8988T (cell line): Measurements from ENCODE around the gene BECN2.
A peak's percentile ranks its signal among the peaks of the same experiment; 100 is the strongest.
"Not testable (repeated sequence)": the region's sequence is repeated elsewhere in the genome, so short reads cannot be mapped to it uniquely, and the experiment has no call there.

Experiments used
- DNase-seq: peaks from one replicate; pipeline ENCODE4 v3.0.0; 2011

BECN2 gene

GRCh38 chr1:241985787-241986186 lies 28.2 kb downstream of the BECN2 start:
- DNase-seq = peak; percentile 43

GRCh38 chr1:241988389-241988930 lies 30.9 kb downstream of the BECN2 start:
- not testable (repeated sequence) for DNase-seq

- no peak for DNase-seq
Measured at GRCh38 chr1:241990040-241990439, 32.5 kb downstream of the BECN2 start.

- no peak for DNase-seq
Measured at GRCh38 chr1:241992734-241993133, 35.2 kb downstream of the BECN2 start.

GRCh38 chr1:241994171-241994570 lies 36.6 kb downstream of the BECN2 start:
- no peak for DNase-seq

GRCh38 chr1:241997401-241997998 lies 39.9 kb downstream of the BECN2 start:
- DNase-seq = no peak

- DNase-seq = peak; percentile 68
Measured at GRCh38 chr1:241998412-241998921, 40.9 kb downstream of the BECN2 start.

- no peak for DNase-seq
Measured at GRCh38 chr1:241999026-241999425, 41.5 kb downstream of the BECN2 start, which contains the start of gene MAP1LC3C. TSS of gene MAP1LC3C (minus strand) at chr1:241999098. CDS start at chr1:241999008, 90 bp downstream.

- no peak for DNase-seq
Measured at GRCh38 chr1:242000434-242000833, 42.9 kb downstream of the BECN2 start.

GRCh38 chr1:242002072-242002471 lies 44.5 kb downstream of the BECN2 start:
- DNase-seq = no peak

- DNase-seq = no peak
Measured at GRCh38 chr1:242002510-242002909, 44.9 kb downstream of the BECN2 start.

- no peak for DNase-seq
Measured at GRCh38 chr1:242004751-242005495, 47.4 kb downstream of the BECN2 start.

GRCh38 chr1:242005866-242006535 lies 48.4 kb downstream of the BECN2 start:
- no peak for DNase-seq

GRCh38 chr1:242006976-242007375 lies 49.4 kb downstream of the BECN2 start:
- no peak for DNase-seq
